Ovary (tissue), 3 donors: ENCODE measurements around the gene CTNND2.

ENCODE experiments used
- CTCF ChIP-seq, 3 donors: fragments of 450-650 bp in 2 of 3; fragments of 200-600 bp in 1 of 3; IDR thresholded peaks; one replicate each; pipeline versions ENCODE4 v1.5.1 to v1.8.0; 2016 to 2022; ENCODE audit warnings: antibody characterized with exemption in 3 of 3, mild to moderate bottlenecking in 1 of 3
- EP300 ChIP-seq: sonication (generic); formaldehyde crosslinking; IDR thresholded peaks from one replicate; pipeline ENCODE4 v1.6.1; 2017; ENCODE audit warnings: antibody characterized with exemption
- POLR2A ChIP-seq: fragments of 450-650 bp; IDR thresholded peaks from one replicate; pipeline ENCODE4 v1.6.1; 2017; ENCODE audit warnings: antibody characterized with exemption, mild to moderate bottlenecking, moderate library complexity
- donor health status: DM: no; HTN: no; CAD: no.

GRCh38 chr5:10927608-10928007 is 976.6 kb downstream of the CTNND2 start:
- TF ChIP-seq CTCF (IDR thresholded peaks at IDR 0.05): no peak
- TF ChIP-seq POLR2A: no peak
- no peak for TF ChIP-seq EP300
